ENCODE data around the gene CSDE1.

- TF ChIP-seq, protein P1, sequence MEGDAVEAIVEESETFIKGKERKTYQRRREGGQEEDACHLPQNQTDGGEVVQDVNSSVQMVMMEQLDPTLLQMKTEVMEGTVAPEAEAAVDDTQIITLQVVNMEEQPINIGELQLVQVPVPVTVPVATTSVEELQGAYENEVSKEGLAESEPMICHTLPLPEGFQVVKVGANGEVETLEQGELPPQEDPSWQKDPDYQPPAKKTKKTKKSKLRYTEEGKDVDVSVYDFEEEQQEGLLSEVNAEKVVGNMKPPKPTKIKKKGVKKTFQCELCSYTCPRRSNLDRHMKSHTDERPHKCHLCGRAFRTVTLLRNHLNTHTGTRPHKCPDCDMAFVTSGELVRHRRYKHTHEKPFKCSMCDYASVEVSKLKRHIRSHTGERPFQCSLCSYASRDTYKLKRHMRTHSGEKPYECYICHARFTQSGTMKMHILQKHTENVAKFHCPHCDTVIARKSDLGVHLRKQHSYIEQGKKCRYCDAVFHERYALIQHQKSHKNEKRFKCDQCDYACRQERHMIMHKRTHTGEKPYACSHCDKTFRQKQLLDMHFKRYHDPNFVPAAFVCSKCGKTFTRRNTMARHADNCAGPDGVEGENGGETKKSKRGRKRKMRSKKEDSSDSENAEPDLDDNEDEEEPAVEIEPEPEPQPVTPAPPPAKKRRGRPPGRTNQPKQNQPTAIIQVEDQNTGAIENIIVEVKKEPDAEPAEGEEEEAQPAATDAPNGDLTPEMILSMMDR (IDR thresholded peaks at IDR 0.05 in 8 of 11, conservative IDR thresholded peaks at IDR 0.05 in 3 of 11): no peak
- no peak for TF ChIP-seq POLR2AphosphoS5 (IDR thresholded peaks at IDR 0.05)
Observed at GRCh38 chr1:114691061-114691460, 66.7 kb downstream of the CSDE1 start.

Measured in spleen (tissue), 7 donors.